ENCODE data around the gene MAPRE2.
A peak's percentile ranks its signal among the peaks of the same experiment; 100 is the strongest.
"Not testable (repeated sequence)": the region's sequence is repeated elsewhere in the genome, so short reads cannot be mapped to it uniquely, and the experiment has no call there.

MAPRE2 gene

DNA sequence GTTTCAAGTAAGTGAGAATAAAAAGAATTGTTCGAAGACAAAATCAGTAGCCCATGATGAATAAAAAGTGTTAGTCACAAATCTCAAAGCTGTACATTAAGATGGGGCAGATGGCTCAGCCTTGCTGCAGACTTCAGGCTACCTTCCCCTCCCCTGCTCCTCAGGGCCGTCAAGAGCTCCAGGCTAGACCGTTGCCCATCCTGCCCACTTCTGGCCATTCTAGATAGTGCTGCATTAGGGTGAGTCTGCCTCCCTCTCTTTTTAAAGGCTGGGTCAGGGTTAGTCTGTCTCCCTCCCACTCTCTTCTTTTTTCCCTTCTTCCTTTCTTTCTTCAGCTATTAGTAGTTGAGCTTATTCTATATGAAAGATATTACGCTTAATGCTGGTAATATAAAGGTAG is 86.0 kb downstream of the MAPRE2 start:
- DNase-seq = no peak

DNA sequence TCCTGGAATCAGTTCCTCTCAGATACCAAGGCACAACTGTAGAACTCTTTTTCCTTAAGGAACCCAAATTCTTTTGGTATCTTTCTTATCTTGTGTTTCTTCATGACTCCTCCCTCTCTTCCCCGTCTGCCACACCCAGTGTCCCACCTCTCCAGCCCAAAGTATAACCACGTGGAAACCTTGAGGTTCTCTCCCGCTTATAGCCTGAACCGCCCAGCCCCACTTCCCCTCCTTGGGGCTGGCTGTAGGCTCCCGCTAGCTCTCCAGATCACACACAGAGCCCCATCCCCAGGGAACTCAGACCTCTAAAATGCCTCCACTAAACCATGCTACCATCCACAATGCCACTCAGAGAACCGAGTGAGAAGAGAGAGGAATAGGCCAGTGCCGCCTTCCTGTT is 87.5 kb downstream of the MAPRE2 start:
- DNase-seq = no peak

GRCh38 chr18:35130236-35130635 is 89.0 kb downstream of the MAPRE2 start:
- no peak for DNase-seq

DNA sequence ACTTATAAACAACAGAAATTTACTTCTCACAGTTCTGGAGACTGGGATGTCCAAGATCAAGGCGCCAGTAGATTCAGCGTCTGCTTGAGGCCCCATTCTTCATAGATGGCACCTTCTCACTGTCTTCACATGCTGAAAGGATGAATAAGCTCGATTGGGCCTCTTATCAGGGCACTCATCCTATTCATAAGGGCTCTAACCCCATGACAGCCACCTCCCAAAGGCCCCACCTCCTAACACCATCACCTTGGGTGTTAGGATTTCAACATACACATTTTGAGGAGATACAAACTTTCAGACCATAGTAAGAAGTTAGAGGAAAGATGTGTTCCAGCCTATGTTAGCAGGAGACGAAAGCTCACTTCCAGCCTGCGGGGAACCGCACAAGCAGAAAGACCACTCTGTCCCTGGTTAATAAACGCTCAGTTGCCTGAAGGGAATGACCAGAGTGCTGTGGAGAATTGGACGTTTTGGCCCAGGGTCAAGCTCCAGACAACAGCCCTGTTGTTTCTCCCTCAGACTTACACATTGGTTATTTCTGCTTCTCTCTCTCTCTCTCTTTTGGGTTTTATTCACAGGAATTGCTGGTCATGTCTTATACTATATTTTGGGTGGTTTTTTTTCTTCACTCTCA is 90.3 kb downstream of the MAPRE2 start:
- no peak for DNase-seq

GRCh38 chr18:35132021-35132902 is 91.0 kb downstream of the MAPRE2 start:
- DNase-seq = no peak

GRCh38 chr18:35134190-35134730 is 93.0 kb downstream of the MAPRE2 start:
- DNase-seq = no peak

DNA sequence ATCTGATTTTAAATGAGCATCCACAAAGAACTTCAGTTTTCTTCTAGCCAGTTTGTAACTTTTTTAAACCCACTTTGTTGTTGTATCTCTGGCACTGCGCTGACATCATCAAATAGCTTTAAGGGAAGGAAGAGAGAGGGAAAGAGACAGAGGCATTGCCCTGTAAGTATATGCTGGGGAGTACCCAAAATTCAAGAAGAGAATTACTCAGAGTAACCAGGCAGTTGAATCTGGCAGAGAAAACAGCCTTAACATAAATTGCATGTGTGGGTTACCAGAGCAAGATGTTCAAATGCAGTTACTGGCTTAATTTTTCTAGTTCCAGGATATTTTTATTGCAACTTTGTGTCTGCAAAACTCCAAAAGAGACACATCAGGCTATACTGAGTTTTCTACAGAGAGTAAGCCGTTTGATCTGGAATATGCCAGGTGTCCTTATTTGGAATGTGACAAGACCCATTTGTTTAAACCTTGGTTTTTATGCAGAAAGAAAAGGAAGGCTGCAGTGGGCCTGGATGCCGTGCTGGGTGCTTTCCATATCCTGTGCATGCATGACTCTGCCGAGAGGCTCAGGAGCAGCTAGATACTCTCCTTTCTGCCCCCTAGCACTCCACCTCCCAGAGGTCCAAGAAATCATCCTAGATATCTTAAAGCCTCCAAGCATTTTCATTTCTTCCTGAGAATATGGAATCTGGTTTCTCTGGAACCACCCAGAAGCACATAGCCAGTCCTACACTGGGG is 93.7 kb downstream of the MAPRE2 start:
- DNase-seq = no peak

- no peak for DNase-seq
Measured at GRCh38 chr18:35136248-35136647, 95.0 kb downstream of the MAPRE2 start.

DNA sequence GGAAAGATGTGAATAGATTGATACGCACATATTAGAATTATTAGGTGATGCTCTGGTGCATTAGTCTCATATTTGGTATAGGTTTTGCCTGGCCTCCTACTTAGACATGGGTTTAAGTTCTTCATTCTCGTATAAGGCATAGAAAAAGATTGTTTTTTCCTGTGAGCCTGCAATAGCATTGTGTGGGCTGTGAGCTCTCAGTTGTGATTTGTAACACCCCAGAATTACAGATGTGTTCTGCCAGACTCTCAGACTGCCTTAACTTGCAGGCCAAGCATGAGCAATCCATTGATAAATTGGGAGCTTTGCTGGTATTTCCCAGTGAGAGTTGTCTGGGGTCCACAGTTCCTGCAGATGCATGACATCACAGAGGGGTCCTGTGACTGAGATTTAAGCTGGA is 95.7 kb downstream of the MAPRE2 start:
- no peak for DNase-seq

- no peak for DNase-seq
Measured at GRCh38 chr18:35137632-35138031, 96.4 kb downstream of the MAPRE2 start.

DNA sequence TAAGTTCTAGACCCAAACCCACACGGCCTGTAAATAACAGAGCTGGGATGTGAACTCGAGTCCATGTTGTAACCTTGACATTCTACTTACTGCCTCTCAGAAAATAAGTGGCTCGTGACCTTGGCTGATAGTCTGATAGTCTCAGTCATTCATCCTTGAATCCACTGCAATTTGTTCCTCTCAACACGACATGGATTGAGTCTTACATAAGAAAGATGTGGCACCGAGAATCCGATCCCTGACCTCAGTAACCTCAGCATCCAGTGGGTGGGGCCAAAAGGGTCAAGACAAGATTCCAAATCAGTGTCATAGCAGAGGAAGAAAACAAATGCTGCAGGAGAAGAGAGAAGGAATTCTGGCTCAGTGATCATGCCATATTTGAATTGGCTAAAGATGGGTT is 97.6 kb downstream of the MAPRE2 start:
- no peak for DNase-seq

DNA sequence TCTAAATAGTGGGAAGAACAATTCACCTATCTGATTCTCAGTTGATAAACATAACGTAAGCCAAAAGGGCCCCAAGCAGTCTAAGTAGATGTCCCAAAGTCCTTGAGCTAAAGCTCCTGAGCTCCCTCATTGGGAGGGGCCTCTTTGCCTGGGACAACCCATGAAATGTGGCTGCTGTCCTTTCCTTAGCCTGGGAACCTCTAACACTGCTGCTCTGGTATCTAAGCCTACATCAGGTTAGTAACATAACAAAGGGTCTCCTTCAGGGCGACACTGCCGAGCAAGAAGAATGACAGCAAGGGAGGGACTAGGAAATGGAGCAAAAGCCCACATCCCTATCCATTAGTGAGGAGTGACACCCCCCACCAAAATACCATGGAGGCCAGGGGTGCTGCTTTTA is 98.3 kb downstream of the MAPRE2 start:
- no peak for DNase-seq

- DNase-seq = no peak
Measured at GRCh38 chr18:35141077-35141476, 99.9 kb downstream of the MAPRE2 start.

- DNase-seq = no peak
Measured at GRCh38 chr18:35141567-35142274, 100.5 kb downstream of the MAPRE2 start.

DNA sequence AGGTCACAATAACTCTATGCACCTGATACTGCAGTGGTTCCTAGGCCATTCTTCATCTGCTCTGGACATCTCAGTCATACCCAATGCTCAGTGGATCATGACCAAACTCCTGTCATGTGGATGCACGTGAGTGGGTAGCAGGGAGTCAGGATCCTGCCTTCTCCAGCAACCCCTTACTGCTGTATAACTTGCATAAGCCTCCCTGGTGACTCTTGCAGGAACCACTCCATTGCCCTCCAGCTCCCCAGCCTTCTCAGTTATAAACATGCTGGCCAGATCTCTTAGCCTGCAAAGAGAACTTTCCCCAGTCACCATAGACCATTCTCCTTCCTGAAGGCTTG is 101.0 kb downstream of the MAPRE2 start:
- no peak for DNase-seq

- DNase-seq = peak; percentile 85
Measured at GRCh38 chr18:35143622-35144596, 102.7 kb downstream of the MAPRE2 start.

DNA sequence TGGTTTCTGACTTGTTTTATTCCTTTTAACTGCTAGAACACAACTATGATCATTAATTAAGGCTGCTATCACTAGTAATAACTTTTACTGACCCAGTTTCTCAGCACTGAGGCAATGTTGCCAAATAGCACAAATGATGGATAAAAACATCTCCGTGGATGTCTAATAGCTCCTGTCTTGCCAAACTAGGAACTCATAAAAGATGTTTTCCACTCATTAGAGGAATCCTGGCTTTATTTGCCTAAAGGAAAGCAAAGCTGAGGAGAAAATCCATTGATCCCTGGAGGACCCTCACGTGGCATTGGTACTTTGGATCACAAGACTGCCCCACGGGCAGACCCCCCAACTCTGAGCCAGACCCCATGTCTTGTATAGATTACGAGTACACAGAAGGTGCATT is 103.5 kb downstream of the MAPRE2 start:
- DNase-seq = no peak

DNA sequence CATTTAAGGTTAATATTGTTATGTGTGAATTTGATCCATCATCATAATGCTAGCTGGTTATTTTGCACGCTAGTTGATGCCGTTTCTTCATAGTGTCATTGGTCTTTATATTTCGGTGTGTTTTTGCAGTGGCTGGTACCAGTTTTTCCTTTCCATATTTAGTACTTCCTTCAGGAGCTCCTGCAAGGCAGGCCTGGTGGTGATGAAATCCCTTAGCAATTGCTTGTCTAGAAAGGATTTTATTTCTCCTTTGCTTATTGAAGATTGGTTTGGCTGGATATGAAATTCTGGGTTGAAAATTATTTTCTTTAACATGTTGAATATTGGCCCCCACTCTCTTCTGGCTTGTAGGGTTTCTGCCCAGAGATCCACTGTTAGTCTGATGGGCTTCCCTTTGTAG is 109.0 kb downstream of the MAPRE2 start:
- DNase-seq = not testable (repeated sequence)

DNA sequence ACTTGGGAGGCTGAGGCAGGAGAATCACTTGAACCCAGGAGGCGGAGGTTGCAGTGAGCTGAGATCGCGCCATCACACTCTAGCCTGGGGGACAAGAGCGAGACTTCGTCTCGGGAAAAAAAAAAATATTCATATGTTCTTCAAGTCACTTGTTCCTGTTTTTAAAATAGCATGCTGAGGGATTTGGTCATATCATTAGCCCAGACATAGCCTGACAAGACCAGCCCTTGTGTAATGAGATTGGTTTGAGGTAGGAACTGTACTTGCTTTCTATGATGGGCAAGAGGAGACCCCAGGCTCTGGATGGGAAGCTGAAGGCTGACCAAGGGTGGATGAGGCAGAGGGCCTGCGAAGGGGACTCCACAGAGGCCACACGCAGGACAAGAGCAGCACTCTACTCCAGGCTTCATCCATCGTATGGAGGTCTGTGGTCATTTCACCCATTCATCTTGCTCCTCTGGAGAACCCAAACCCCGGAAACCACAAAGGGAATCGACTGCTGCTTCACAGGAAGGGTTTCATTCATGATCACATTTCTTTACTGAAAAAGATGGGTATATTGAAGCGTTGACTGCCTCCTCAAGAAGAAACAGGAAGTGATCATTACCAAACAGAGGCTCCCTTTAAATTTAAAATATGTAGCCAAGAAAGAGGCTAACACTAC is 112.5 kb downstream of the MAPRE2 start:
- DNase-seq = no peak

DNA sequence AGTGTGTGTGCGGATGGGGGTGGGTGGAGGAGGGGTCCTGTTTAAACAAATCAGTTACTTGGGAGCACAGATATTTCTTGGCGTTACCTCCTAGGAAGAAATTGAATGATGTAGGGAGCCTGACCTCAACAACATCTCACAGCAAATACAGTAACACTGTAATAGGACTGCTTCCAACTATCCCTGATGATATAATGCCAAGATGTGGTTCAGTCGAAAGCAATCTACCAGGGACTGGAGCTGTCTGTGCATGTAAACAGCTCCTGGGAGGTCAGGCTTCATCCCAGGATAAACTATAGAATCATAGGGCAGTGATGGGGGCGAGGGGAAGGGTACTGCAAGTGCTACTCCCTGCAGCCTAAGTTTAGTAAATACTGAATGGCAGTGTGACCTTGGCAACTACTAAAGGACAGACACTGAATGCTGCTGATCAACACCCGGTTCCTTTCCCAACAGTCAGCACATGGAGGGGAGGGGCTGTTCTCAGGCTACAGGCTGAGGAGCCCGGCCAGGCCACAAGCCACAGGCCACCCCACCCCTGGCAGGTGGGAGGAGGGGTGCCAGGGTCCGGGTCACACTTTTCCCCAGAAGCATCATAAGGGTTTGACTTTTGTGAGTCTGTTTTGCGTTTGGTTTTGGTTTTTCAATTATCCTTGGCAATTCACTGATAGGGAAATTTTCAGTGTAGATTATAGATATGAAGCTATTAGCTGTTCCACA is 114.3 kb downstream of the MAPRE2 start:
- no peak for DNase-seq
